ENCODE measurements around the gene TEAD1.

TEAD1 gene

DNA sequence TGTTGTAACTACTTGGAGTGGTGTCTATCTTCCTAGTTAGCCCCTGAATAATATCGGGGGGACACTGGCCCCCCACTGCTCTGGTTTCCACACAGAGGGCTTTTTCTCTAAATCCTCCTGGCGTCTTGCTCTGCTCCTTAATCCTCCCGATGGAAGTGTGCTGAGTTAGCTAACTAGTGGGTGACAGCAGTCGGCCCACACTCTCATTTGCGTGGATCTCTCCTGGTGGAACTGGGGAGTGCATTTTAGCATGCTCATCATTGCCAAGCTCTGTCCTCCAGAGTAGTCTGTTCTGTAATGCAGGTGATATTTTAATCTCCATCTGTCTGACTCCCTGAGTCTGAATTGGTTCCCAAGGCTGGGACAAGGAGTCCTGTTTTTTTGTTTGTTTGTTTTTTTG, 288.8 kb downstream of the TEAD1 start:
- no peak for DNase-seq

DNA sequence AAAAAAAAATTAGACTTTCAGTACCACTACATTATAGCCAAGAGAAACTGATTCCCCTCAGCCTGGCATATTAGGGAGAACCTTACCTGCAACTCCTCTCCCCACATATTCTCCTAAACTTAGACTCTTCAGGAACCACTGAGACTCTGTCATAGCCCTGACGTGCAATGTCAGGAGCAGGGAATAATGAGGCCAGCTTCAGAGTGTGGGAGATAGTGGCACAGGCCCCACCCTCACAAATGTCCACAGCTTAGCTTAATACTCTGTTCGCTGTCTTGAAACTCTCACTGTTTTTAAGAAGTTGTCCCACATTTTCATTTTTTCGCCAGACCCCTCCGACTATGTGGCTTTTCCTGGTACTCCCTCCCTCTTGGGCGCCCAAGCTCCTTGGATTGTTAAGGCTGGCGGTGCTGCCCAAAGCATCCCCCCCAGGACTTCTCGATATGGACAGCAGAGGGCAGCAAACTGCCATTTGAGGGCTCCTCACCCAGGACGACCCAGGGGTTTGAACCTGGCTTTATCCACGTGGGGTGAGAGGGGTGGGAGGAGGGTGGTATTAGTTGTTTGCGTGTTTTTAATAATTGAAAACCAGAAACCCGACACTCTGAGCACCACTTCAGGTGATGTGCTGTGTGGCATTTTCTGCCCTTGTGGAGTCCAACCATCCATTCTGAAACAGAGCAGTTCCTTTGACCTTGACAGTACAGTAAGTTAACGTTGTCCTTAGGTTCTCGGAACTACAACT, 289.7 kb downstream of the TEAD1 start:
- DNase-seq = peak; percentile 34

DNA sequence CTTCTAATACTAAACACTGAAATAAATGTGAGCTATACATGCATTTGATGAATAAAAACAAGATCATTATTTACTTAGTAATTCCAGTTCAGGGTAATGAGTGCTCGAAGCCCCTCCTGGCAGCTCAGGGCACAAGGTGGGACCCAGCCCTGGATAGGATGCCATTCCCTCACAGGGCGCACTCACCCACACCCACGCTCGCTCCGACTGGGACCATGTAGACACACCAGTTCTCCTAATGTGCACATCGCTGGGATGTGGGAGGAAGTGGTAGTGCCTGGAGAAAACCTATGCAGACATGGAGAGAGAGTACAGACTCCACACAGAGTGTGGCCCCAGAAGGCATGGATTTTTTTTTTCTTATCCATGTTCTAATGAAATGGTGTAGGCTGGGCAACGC, 290.4 kb downstream of the TEAD1 start:
- no peak for DNase-seq

DNA sequence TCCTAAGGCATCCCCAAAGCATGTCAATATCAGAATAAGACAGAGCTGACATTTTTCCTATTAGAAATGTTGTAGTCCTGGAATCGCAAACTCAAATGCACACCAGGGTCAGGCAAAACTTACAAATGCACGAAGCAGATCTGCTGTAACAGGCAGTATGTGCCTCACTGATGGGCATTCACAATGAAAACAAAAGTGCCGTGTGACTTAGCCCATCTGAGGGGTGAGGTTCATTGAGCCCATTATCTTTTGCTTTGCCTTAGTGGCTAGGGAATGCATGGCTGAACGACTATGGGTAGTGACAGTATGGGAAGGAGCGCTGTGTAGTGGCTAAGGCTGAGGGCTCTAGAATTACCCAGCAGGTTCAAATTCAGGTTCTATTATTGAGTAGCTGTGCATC, 291.8 kb downstream of the TEAD1 start:
- no peak for DNase-seq

DNA sequence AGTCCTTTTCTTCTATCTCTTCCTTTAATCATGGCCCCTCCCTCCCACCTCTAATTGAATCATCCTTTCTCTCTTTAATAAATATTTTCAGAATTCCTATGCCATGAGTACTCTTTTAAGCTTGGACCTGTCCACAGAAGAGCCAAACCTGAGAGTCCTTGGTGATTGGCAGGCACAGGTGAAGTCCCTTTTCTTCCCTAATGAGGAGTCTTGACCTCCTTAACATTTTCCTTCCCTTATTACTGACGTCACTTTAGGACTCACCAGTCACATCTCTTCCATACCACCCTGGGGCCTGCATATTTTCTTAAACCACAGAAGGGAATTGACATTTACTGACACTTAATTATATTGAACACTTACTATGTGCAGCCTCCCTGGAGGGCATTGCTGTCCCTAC, 293.9 kb downstream of the TEAD1 start:
- no peak for DNase-seq

DNA sequence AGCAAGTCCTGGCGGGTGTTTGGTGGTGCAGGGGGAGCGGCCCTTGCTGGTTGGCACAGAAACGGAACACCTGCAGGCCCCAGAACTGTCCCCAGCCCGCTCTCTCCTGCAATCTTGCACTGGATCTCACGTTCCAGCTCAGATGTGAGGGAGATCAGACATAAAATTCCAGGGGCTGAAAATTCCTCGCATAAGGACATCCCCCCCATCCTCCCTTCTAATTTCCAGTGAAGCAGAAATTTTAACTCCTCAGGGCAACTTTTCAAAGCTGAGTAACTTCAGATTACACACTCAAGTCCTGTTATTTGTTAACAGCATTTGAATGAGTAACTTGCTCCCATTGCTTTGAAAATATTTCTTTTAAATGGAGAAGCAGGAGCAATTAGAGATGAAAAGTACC, 294.6 kb downstream of the TEAD1 start:
- DNase-seq = no peak

DNA sequence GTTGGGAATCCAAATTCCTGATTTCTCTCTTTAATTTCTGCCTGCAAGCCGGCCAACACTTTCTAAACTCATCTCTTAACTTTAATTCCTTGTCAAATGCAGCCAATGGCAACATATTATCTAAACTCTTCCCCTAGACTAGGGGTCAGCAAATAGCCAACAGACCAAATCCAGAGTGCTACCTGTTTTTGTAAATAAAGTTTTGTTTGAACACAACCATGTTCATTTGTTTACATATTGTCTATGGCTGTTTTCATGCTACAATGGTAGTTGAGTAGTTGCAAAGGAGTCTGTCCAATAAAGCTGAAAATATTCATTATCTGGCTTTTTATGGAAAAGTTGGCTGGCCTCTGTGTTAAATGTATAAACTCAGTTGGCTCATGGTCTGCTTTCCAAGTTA, 297.7 kb downstream of the TEAD1 start:
- no peak for DNase-seq

DNA sequence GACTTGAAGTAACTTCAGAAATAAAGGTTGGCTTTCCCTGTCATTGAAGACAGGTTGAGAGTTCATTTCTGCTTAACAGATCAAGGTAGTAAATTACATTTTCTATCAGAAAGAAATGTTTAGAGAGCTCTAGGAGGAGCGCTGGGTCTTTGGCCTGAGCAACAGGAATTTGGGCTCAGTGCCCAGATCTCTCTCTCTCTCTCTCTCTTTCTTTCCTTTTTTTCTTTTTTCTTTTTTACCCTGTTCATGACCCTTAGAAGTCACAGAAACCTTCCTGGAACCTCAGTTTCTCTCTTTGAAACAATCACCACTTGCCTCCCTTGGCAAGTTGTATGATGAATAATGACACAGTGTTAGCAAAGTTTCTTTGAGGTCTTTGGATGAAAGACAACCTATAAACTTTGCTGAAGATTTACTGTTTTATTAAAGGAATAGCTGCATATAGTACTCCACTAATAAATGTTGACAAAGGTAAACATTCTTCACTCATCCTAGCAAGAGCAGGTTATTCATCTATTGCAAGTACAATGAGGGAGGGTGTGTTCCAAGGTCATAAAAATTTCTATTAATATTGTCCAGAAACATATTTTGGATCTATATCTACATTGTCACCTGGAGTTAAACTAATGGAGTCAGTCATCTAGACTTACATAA, 299.4 kb downstream of the TEAD1 start:
- DNase-seq = no peak

DNA sequence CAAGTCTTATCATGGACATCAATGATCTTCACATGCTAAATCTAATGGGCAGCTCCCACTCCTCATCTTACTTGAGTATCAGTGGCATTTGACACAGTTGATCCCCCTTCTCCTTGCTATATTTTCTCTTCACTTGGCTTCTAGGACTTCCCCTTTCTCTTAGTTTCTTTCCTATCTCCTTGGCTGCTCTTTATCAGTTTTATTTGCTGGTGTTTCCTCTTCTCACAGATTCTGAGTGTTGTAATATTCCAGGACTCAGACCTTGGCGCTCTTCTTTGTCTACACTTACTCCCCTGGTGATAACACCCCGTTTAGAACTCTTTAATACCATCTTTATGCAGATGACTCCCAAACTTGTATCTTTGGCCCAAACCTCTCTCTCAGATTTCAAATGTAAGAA, 301.0 kb downstream of the TEAD1 start:
- DNase-seq = no peak

DNA sequence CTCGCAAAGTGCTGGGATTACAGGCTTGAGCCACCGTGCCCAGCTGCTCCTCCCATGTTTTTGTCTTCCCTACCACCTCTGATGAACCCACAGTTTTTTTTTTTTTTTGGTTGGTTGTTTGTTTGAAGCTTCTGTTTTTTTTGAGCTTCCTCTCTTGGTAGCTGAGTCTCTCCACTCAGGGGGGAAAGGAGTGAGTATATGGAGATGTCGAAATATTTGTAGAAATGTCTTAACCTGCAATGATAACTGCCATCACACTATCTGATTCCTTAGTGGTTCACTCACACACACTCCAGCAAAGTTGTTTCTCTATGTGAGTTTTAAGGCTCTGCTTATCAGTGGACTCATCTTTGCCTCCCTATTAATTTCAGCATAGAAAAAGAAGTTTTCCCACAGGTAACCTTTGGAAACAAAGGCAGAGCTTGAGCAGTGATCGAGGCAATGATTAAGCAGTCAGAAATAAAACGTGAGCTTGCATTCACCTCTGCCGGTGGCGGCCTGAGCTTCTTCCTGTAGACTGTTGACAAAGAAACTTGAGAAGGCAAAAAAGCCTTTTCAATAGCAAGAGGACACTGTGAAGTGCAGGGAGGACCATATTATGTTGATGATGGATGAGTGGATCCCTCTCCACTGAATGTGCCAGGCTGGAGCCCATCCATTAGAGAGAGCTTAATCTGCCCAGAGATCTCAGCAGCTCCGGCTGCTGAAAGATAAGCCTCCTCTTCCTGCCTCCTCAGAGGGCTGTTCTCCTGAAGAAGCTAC, 305.9 kb downstream of the TEAD1 start:
- DNase-seq = no peak

DNA sequence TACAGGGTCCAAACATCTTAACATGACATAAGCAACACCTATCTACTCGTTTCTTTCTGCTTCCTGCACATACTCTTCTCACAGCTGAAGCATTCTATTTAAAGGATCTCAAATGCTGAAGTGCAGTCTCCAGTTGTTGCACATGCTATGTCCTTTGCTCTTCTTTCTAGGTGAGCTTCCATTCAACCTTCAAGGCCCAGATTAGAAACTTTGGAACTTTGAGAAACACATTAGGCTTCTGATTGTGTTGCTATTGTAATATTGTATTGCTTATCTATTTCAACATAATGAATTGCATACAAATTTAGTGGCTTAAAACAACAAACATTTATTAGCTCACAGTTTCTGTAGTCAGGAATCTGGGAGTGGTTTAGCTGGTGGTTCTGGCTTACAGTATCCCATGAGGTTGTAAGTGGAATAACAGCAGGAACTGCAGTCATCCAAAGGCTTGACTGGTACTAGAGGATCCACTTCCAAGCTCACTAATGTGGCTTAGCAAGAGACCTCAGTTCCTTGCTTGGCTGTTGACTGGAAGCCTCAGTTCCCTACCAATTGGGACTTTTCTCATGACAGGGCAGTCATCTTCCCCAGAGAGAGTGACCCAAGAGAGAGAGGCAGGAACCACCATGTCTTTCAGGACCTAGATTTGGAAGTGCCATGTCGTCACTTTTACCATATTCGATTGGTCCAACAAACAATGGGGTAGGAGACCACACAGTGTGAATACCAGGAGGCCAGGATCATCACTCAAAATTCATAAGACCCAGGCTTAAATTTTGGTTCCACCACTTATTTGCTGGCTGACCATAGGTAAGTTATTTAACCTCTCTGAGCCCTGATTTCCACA, 307.7 kb downstream of the TEAD1 start:
- no peak for DNase-seq

DNA sequence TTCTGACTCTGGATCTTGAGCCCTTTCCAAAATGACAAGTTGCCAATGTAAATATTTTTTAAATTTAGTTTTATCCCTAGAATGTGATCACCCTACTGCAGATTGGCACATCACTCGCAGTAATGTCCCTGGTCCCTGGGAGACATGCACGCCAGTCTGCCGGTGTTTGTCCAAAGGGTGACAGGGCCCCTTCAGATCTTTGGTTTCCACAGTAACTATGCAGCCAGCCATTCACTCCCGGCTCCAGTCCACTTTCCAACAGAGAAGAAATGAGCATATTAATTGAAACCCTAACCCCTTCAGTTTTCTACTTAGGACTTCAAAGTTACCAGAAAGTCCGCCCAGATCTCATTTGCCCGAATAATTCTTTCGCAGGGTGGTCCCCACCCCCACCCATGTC, 309.1 kb downstream of the TEAD1 start:
- no peak for DNase-seq

DNA sequence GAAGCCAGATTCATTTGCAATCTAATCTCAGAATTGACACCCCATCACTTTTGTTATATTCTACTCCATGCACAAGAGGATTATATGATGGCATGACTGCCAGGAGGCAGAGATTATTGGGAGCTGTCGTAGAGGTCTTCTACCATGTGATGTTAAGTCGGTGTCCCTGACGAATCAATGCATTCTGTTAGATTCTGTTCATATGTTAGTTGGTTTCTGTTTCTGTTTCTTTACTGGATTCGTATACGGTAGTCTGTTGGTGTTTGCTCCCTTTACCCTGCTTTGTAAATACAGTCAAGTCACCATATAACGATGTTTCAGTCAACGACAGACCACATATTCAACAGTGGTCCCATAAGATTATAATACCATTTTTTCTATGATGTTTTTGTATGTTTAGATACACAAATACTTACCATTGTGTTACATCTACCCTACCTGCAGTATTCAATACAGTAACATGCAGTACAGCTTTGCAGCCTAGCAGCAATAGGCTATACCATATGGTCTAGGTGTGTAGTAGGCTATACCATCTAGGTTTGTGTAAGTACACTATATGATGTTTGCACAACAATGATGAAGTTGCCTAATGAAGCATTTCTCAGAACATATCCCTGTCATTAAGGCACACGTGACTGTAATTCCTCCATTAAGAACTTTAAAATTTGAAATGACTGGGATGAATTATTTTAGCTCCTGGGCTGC, 312.1 kb downstream of the TEAD1 start:
- no peak for DNase-seq

DNA sequence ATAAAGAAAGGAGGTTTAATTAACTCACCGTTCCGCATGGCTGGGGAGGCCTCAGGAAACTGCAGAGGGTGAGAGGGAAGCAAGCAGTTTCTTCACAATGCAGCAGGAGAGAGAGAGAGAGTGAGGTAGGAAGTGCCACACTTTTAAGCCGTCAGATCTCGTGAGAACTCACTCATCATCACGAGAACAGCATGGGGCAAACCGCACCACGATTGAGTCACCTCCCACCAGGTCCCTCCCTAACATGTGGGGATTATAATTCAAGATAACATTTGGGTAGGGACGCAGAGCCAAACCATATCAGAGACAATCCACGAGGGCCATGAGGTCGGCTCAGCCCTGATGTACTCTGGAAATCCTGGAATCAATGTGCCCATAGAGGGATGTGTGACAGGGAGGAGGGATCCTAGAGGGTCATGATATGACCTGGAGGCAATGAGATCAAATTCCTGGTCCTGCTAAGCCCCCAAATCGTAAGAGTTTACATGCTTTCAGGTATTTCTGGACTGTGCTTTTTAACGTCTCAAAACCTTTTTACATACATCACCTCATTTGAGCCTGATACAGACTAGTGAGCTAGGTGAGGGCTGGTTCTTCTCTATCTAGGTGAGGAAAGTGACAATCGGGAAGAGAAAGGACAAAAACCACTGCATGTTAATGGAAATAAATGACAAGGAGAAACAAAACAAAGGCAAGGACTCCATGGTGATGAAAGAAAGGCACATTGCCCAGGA, 315.4 kb downstream of the TEAD1 start:
- no peak for DNase-seq

DNA sequence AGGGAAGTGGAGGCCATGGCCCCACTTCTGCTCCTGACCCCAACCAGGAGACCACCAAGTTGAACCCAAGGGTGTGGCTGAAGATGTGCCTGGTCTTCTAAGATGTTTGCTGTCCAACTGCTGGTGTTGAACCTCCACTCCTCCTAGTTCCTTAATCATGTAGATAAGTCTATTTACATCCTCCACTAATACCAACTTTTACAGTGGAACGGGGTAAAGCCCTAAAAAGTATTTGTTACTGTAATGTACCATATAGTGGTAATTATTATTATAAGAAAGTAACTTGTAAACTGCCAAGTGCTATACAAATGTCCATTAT, 315.9 kb downstream of the TEAD1 start:
- no peak for DNase-seq

DNA sequence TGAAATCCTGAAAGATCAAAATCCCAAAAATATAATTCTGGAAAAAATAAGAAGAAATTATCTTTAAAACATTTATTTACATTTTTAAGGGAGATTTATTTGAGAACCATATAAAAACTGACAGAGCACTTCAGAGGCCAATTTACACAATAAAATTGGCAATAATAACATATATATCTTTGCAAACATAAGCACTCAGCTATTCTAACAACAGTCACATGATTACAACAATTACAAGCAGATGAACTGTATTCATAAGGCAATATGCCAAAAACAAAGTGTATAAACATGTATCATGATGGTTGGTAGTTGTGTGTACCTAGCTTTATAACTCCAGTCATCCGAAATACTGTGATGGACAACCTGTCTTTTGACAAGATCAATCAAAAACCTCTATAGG, 317.2 kb downstream of the TEAD1 start:
- no peak for DNase-seq

DNA sequence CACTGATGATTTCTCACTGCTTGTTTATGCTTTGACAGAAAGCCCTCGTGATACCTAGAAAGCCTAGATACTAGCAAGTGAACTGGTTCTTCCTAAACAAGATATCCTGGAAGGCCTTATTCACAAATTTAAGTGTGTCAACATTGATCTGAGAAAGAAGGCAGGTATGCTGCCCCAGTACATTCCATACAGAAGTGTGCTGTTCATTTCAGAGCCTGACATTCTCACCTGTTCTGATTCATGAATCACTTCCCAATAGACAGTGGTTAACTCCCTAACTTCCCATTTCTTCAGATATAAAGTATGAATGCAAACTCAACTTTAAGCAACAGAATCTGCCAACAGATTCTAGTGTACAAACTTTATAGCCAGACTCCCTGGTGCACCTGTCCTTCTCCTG, 319.4 kb downstream of the TEAD1 start:
- no peak for DNase-seq

All from KG1 (cell line).